GM12892 (cell line): ENCODE data around the gene IRS1.

ENCODE experiments used
- POLR2A ChIP-seq: IDR thresholded peaks from 2 replicates; pipeline ENCODE4 v1.6.1; 2011; ENCODE audit warnings: low read depth, low read length, control low read depth
- POLR2AphosphoS5 ChIP-seq: IDR thresholded peaks from 2 replicates; pipeline ENCODE4 v1.6.1; 2011; ENCODE audit warnings: low read depth, low read length, control low read depth
- TAF1 ChIP-seq: IDR thresholded peaks from 2 replicates; pipeline ENCODE4 v1.6.1; 2011; ENCODE audit warnings: low read depth, mild to moderate bottlenecking, control low read depth, low read length, borderline replicate concordance

DNA sequence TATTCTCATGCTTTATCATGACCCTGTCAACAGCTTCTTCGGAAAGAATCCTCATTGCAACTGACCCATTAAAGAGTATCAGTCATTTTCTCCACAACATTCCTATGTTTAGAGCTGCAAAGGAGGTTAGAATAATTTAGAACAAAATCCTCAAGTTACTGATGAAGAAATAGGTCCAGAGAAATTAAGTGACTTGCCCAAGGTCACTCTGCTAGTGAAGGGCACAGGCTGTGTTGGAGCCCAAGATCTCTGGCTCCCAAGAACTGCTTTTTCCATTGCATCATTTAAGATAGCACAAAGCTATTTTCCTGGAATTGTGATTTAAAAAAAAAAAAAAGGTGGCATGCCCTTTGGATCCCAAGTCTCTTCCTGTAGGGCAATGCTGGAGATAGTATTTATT is 9.6 kb downstream of the IRS1 start:
- TF ChIP-seq POLR2AphosphoS5 (no peak), TAF1 (no peak), POLR2A (no peak)
